Measurements from ENCODE around the gene TRABD2B. TPM values are rescaled to one million over a fixed set of nuclear protein-coding genes. Genes with fewer than 3 reads are reported as not detected.

The TRABD2B gene
- total RNA-seq, 1 donor from 2014 or later = 0.92 TPM

- H3K4me3 ChIP-seq (ENCODE audit: low read depth, low read length) = no peak overlapping the region
- no peak for DNase-seq (ENCODE audit: low read depth)
These were observed 154.8 kb downstream of the TRABD2B start for GRCh38 chr1:47842228-47842919.

GRCh38 chr1:47841356-47841755 is 155.8 kb downstream of the TRABD2B start:
- H3K27me3 ChIP-seq (ENCODE audit: control insufficient read depth, insufficient read depth, low read length) = no peaks in the 10 kb centered on the region
- H3K36me3 ChIP-seq (ENCODE audit: control insufficient read depth, insufficient read depth, low read length) = no peaks in the 10 kb centered on the region
- no peak overlapping the region for H3K4me3 ChIP-seq (ENCODE audit: low read depth, low read length)
- DNase-seq (ENCODE audit: low read depth) = no peak
- TF ChIP-seq CTCF (IDR thresholded peaks at IDR 0.05; ENCODE audit: insufficient read depth, low read length, poor library complexity, severe bottlenecking) = no peak

More at GRCh38 chr1:47842228-47842919, 154.8 kb downstream of the TRABD2B start:
- Histone ChIP-seq H3K36me3 (ENCODE audit: control insufficient read depth, insufficient read depth, low read length) (no peaks in the 10 kb centered on the region), H3K27me3 (ENCODE audit: control insufficient read depth, insufficient read depth, low read length) (no peaks in the 10 kb centered on the region)
- TF ChIP-seq CTCF (IDR thresholded peaks at IDR 0.05; ENCODE audit: insufficient read depth, low read length, poor library complexity, severe bottlenecking) = no peak

- TF ChIP-seq CTCF (IDR thresholded peaks at IDR 0.05; ENCODE audit: insufficient read depth, low read length, poor library complexity, severe bottlenecking) = no peak
These were observed 156.6 kb downstream of the TRABD2B start for GRCh38 chr1:47840393-47841190.

GRCh38 chr1:47839433-47839760 is 157.8 kb downstream of the TRABD2B start:
- no peaks in the 10 kb centered on the region for H3K27me3 ChIP-seq (ENCODE audit: control insufficient read depth, insufficient read depth, low read length)
- H3K36me3 ChIP-seq (ENCODE audit: control insufficient read depth, insufficient read depth, low read length) = no peaks in the 10 kb centered on the region
- no peak overlapping the region for H3K4me3 ChIP-seq (ENCODE audit: low read depth, low read length)
- no peak for DNase-seq (ENCODE audit: low read depth)
- TF ChIP-seq CTCF (IDR thresholded peaks at IDR 0.05; ENCODE audit: insufficient read depth, low read length, poor library complexity, severe bottlenecking) = no peak

More at GRCh38 chr1:47840393-47841190, 156.6 kb downstream of the TRABD2B start:
- no peak for DNase-seq (ENCODE audit: low read depth)
- H3K36me3 ChIP-seq (ENCODE audit: control insufficient read depth, insufficient read depth, low read length) = no peaks in the 10 kb centered on the region
- H3K4me3 ChIP-seq (ENCODE audit: low read depth, low read length) = no peak overlapping the region
- H3K27me3 ChIP-seq (ENCODE audit: control insufficient read depth, insufficient read depth, low read length) = no peaks in the 10 kb centered on the region

- Histone ChIP-seq H3K27me3 (ENCODE audit: control insufficient read depth, insufficient read depth, low read length) (no peaks in the 10 kb centered on the region), H3K4me3 (ENCODE audit: low read depth, low read length) (no peak overlapping the region), H3K36me3 (ENCODE audit: control insufficient read depth, insufficient read depth, low read length) (no peaks in the 10 kb centered on the region)
- no peak for TF ChIP-seq CTCF (IDR thresholded peaks at IDR 0.05; ENCODE audit: insufficient read depth, low read length, poor library complexity, severe bottlenecking)
- DNase-seq (ENCODE audit: low read depth) = no peak
These were observed 158.4 kb downstream of the TRABD2B start for GRCh38 chr1:47838562-47839432.

All from kidney epithelial cell (primary cell).